ENCODE results near the gene AFM. TPM values are rescaled to one million over a fixed set of nuclear protein-coding genes. Genes with fewer than 3 reads are reported as not detected.

AFM gene
- total RNA-seq = under 1 TPM in 2 of 4 donors, not detected in 2; 0.29 to 0.55 TPM

- H3K4me1 ChIP-seq = no peaks in the 10 kb centered on the region
- intact Hi-C loops (cut with DNase I; ENCODE audit: low total_unique reads) (no loop called here), in situ Hi-C loops (cut with MboI; ENCODE audit: low sequenced_read_pairs in 4 of 4) (no loop called here)
- TF ChIP-seq POLR2A (IDR thresholded peaks at IDR 0.05) = no peak
- TF ChIP-seq CTCF (IDR thresholded peaks at IDR 0.05 in 4 of 5, conservative IDR thresholded peaks at IDR 0.05 in 1 of 5) = no peak
- H3K27me3 ChIP-seq = no peaks in the 10 kb centered on the region
- H3K27ac ChIP-seq = no peak within 1 kb of the TSS
- no peaks in the 10 kb centered on the region for H3K36me3 ChIP-seq
- no peak within 1 kb of the TSS for H3K4me3 ChIP-seq
- ATAC-seq = no peak
- H3K9me3 ChIP-seq = no peaks in the 10 kb centered on the region
- no peak for DNase-seq
These were observed at the start of gene AFM for GRCh38 chr4:73481358-73481757. TSS of gene AFM (plus strand) at chr4:73481745. CDS start at chr4:73481776, 31 bp downstream.

- intact Hi-C loops (cut with DNase I; ENCODE audit: low total_unique reads) (no loop called here), in situ Hi-C loops (cut with MboI; ENCODE audit: low sequenced_read_pairs in 4 of 4) (no loop called here)
- TF ChIP-seq CTCF (IDR thresholded peaks at IDR 0.05 in 4 of 5, conservative IDR thresholded peaks at IDR 0.05 in 1 of 5) (no peak), POLR2A (IDR thresholded peaks at IDR 0.05) (no peak)
- no peaks in the 10 kb centered on the region for H3K36me3 ChIP-seq
- no peak overlapping the region for H3K27ac ChIP-seq
- H3K27me3 ChIP-seq = no peaks in the 10 kb centered on the region
- H3K4me1 ChIP-seq = no peaks in the 10 kb centered on the region
- no peaks in the 10 kb centered on the region for H3K9me3 ChIP-seq
- H3K4me3 ChIP-seq = no peak overlapping the region
- no peak for DNase-seq
- no peak for ATAC-seq
These were observed 49.8 kb upstream of the AFM start for GRCh38 chr4:73431813-73432168.

GRCh38 chr4:73432169-73433000 lies 49.2 kb upstream of the AFM start:
- Histone ChIP-seq H3K27me3 (no peaks in the 10 kb centered on the region), H3K36me3 (no peaks in the 10 kb centered on the region), H3K4me1 (no peaks in the 10 kb centered on the region), H3K4me3 (no peak overlapping the region), H3K27ac (no peak overlapping the region), H3K9me3 (no peaks in the 10 kb centered on the region)
- in situ Hi-C loops (cut with MboI; ENCODE audit: low sequenced_read_pairs in 4 of 4) (no loop called here), intact Hi-C loops (cut with DNase I; ENCODE audit: low total_unique reads) (no loop called here)
- DNase-seq (no peak), ATAC-seq (no peak)
- TF ChIP-seq CTCF (IDR thresholded peaks at IDR 0.05 in 4 of 5, conservative IDR thresholded peaks at IDR 0.05 in 1 of 5) = no peak
- no peak for TF ChIP-seq POLR2A (IDR thresholded peaks at IDR 0.05)

- intact Hi-C loops (cut with DNase I; ENCODE audit: low total_unique reads) = no loop called here
- no peaks in the 10 kb centered on the region for H3K36me3 ChIP-seq
- H3K27ac ChIP-seq = no peak overlapping the region
- ATAC-seq (no peak), DNase-seq (no peak)
- in situ Hi-C loops (cut with MboI; ENCODE audit: low sequenced_read_pairs in 4 of 4) = no loop called here
- no peaks in the 10 kb centered on the region for H3K27me3 ChIP-seq
- no peaks in the 10 kb centered on the region for H3K4me1 ChIP-seq
- no peaks in the 10 kb centered on the region for H3K9me3 ChIP-seq
- no peak for TF ChIP-seq POLR2A (IDR thresholded peaks at IDR 0.05)
- TF ChIP-seq CTCF (IDR thresholded peaks at IDR 0.05 in 4 of 5, conservative IDR thresholded peaks at IDR 0.05 in 1 of 5) = no peak
- H3K4me3 ChIP-seq = no peak overlapping the region
These were observed 48.4 kb upstream of the AFM start for GRCh38 chr4:73433140-73433539.
